Thyroid gland (tissue), 4 donors: ENCODE results near the gene RASL10A.

Source experiments
- POLR2A ChIP-seq, 2 donors: fragments of 450-650 bp; IDR thresholded peaks; one replicate each; pipeline ENCODE4 v1.6.1; 2017; ENCODE audit warnings: antibody characterized with exemption in 2 of 2, mild to moderate bottlenecking in 2 of 2, moderate library complexity in 1 of 2
- TF ChIP-seq, protein P1 (sequence below), 6 experiments: fragments of 200-600 bp in 3 of 6; fragments of 450-650 bp in 3 of 6; sonication (generic) in 3 of 6; IDR thresholded peaks; one replicate each; pipeline ENCODE4 v1.5.1; 2016 to 2019; ENCODE audit warnings: antibody characterized with exemption in 6 of 6, mild to moderate bottlenecking in 2 of 6, inconsistent platforms in 1 of 6, moderate library complexity in 1 of 6

DNA sequence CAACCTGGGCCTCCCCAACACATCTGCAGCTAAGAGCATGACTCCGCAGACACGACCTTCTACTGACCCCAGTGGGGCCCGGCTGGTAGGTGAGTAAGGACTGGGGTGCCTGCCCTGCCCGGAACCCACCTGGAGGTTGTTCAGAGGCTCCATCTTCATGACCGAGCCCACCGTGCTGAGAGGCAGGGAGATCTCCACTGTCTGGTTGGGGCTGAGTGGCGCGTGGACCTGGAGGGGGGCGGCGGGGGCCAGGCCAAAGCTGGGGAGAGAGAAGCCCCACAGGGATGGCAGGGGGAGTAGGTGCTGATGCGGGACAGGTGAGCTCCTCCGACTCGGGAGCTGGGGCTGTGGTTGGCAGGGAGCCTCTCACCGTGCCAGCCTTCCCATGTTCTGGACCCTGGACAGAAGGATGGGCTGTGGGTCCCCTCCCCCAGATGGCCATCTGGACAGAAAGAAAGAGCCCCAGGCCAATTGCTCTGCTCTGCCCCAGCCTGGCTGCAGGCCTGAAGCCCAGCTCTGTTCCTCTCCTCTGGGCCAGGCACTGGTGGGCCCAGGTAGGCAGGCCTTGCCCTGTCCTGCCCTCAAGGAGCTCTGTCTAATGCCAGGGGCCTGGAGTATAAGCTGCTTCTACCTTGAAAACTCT is 16.3 kb upstream of the RASL10A start:
- TF ChIP-seq, protein P1, sequence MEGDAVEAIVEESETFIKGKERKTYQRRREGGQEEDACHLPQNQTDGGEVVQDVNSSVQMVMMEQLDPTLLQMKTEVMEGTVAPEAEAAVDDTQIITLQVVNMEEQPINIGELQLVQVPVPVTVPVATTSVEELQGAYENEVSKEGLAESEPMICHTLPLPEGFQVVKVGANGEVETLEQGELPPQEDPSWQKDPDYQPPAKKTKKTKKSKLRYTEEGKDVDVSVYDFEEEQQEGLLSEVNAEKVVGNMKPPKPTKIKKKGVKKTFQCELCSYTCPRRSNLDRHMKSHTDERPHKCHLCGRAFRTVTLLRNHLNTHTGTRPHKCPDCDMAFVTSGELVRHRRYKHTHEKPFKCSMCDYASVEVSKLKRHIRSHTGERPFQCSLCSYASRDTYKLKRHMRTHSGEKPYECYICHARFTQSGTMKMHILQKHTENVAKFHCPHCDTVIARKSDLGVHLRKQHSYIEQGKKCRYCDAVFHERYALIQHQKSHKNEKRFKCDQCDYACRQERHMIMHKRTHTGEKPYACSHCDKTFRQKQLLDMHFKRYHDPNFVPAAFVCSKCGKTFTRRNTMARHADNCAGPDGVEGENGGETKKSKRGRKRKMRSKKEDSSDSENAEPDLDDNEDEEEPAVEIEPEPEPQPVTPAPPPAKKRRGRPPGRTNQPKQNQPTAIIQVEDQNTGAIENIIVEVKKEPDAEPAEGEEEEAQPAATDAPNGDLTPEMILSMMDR (IDR thresholded peaks at IDR 0.05) = no peak
- no peak for TF ChIP-seq POLR2A (IDR thresholded peaks at IDR 0.05)
